Measurements from ENCODE around the gene EFCAB12. TPM values are rescaled to one million over a fixed set of nuclear protein-coding genes. Genes with fewer than 3 reads are reported as not detected.

EFCAB12 gene
- total and polyA plus RNA-seq, 2 of the 8 experiments (the other 6 are each of a cell fraction or from before 2014, with no cell fraction given), result 0.60 to 0.99 TPM

DNA sequence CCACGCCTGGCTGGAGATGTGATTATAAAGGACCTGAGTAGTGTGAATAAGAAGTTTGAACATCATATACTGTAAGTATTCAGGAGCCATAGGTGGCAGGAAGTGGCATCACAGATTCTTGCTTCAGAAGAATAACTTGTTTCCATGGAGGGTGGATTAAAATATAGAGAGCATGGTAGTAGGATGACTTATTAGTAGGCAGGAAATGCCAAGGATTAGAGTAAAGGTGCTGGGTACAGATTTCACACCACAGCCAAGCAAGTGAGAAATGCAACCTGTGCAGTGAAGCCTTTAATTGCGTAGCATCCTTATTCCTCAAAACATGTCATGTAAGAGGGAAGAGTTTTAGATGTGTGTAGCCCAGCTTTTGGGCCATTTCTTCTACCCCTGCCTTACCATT lies 42.4 kb upstream of the EFCAB12 start:
- no peak overlapping the region for H3K56ac ChIP-seq (replicated peaks; ENCODE audit: insufficient read length, low read depth, low read length)
- POLR2A ChIA-PET (ENCODE audit: partially characterized antibody), result no interaction called here
- no peak for FAIRE-seq

More for the DNA sequence above, 42.4 kb upstream of the EFCAB12 start:
- no peak overlapping the region for H3K23ac ChIP-seq (ENCODE audit: insufficient read length)
- no peaks in the 10 kb centered on the region for H3K4me1 ChIP-seq (replicated peaks in 1 of 4; ENCODE audit: control insufficient read depth in 3 of 4, insufficient read depth in 4 of 4, low read length in 3 of 4)
- H3K9ac ChIP-seq (replicated peaks in 1 of 4; ENCODE audit: extremely low read depth in 1 of 4, low read depth in 3 of 4, low read length in 3 of 4), result no peak overlapping the region
- H4K20me1 ChIP-seq (replicated peaks in 1 of 2; ENCODE audit: control insufficient read depth in 1 of 2, insufficient read depth in 2 of 2, low read length in 2 of 2), result no peaks in the 10 kb centered on the region
- no peaks in the 10 kb centered on the region for H3K27me3 ChIP-seq (replicated peaks in 1 of 4; ENCODE audit: control insufficient read depth in 3 of 4, extremely low read depth in 1 of 4, insufficient read depth in 3 of 4, low read length in 3 of 4)
- DNase-seq (ENCODE audit: low read depth in 1 of 2, low spot score in 2 of 2), result no peak
- no peak overlapping the region for H3K4me2 ChIP-seq (ENCODE audit: insufficient read depth in 1 of 2, low read depth in 2 of 2, low read length in 2 of 2)
- no peaks in the 10 kb centered on the region for H3K23me2 ChIP-seq (ENCODE audit: low read depth, low read length)
- H3K79me2 ChIP-seq (ENCODE audit: control insufficient read depth in 1 of 2, insufficient read depth in 2 of 2, low read length in 2 of 2), result no peaks in the 10 kb centered on the region
- CTCF ChIA-PET (ENCODE audit: partially characterized antibody), result interaction anchor here (1.0 kb wide), 1 partner anchor 12 kb away, joined by 4 read pairs; no protein-coding TSS in a partner anchor
- H2BK15ac ChIP-seq (ENCODE audit: low read length), result no peak overlapping the region
- H3K27ac ChIP-seq (ENCODE audit: low read depth, low read length), result no peak overlapping the region
- H2BK120ac ChIP-seq (replicated peaks; ENCODE audit: low read depth, low read length), result no peak overlapping the region
- H3K36me3 ChIP-seq (ENCODE audit: control insufficient read depth in 2 of 4, insufficient read depth in 4 of 4, low read length in 3 of 4), result peaks cover 0 to 9% (median 4%) of the 10 kb centered on the region in 4 experiments; a peak in 4 of 8 replicates
- no peaks in the 10 kb centered on the region for H3K9me3 ChIP-seq (ENCODE audit: insufficient read depth in 2 of 2, low read depth in 1 of 2, low read length in 1 of 2)
- no peak overlapping the region for H3K4me3 ChIP-seq (ENCODE audit: extremely low read depth in 1 of 4, insufficient read depth in 2 of 4, low read depth in 3 of 4, low read length in 4 of 4)
- no peak overlapping the region for H2AFZ ChIP-seq (ENCODE audit: low read length)
- H3K4ac ChIP-seq (replicated peaks; ENCODE audit: insufficient read length, low read depth, low read length), result no peak overlapping the region
- H4K5ac ChIP-seq (ENCODE audit: insufficient read length, low read depth, low read length), result no peak overlapping the region
- H3K14ac ChIP-seq (ENCODE audit: insufficient read length), result no peak overlapping the region
- H3K18ac ChIP-seq (ENCODE audit: extremely low read depth, low read length), result no peak overlapping the region
- H4K91ac ChIP-seq (replicated peaks; ENCODE audit: insufficient read length, low read length), result no peak overlapping the region
- H2BK12ac ChIP-seq (ENCODE audit: low read depth, low read length), result no peak overlapping the region
- 98% methylated on average over 2 of the region's 2 CpGs; no CpG with 5 or more reads in 1 of the 2 experiments for WGBS, 2 experiments (ENCODE audit: extremely low coverage in 1 of 2, insufficient coverage in 1 of 2, insufficient read length in 1 of 2, insufficient replicate concordance in 2 of 2, low coverage in 1 of 2, low lambda C conversion rate in 2 of 2, missing lambda C conversion rate in 1 of 2)
- TF ChIP-seq KDM4A (IDR thresholded peaks at IDR 0.05; ENCODE audit: low read depth, low read length, severe bottlenecking) (no peak), SUZ12 (IDR thresholded peaks at IDR 0.05; ENCODE audit: low read length) (no peak)
- TF ChIP-seq, protein P1, sequence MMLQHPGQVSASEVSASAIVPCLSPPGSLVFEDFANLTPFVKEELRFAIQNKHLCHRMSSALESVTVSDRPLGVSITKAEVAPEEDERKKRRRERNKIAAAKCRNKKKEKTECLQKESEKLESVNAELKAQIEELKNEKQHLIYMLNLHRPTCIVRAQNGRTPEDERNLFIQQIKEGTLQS (IDR thresholded peaks at IDR 0.05; ENCODE audit: insufficient read depth, low read depth, low read length), result no peak
- no peak overlapping the region for H2BK5ac ChIP-seq (ENCODE audit: low read depth, low read length)
- no peak overlapping the region for H2AK5ac ChIP-seq (ENCODE audit: low read depth, low read length)
- H4K8ac ChIP-seq (ENCODE audit: extremely low read depth, insufficient read depth, low read length), result no peak overlapping the region
- no peaks in the 10 kb centered on the region for H3K79me1 ChIP-seq (ENCODE audit: low read depth, low read length)
- H2BK20ac ChIP-seq (ENCODE audit: low read length), result no peak overlapping the region

Data from H1 (cell line).